Measurements from ENCODE around the gene CNTN5. TPM values are rescaled to one million over a fixed set of nuclear protein-coding genes. Genes with fewer than 3 reads are reported as not detected.

CNTN5 gene
- total RNA-seq, 1 experiment from 2014 or later = not detected

GRCh38 chr11:99893811-99894210 lies 873.1 kb downstream of the CNTN5 start:
- Histone ChIP-seq H3K4me2 (ENCODE audit: insufficient read depth, insufficient read length, low read length) (no peak overlapping the region), H3K9ac (ENCODE audit: extremely low read depth, insufficient read length, low read length) (no peak overlapping the region), H3K79me1 (ENCODE audit: insufficient read depth, low read depth, low read length, poor library complexity, severe bottlenecking) (no peaks in the 10 kb centered on the region), H4K20me1 (ENCODE audit: control insufficient read depth, insufficient read depth, insufficient read length) (no peaks in the 10 kb centered on the region), H3K56ac (ENCODE audit: insufficient read length, low read depth, low read length) (no peak overlapping the region), H4K8ac (replicated peaks; ENCODE audit: insufficient read length, low read depth, low read length) (no peak overlapping the region), H3K27ac (ENCODE audit: insufficient read length, low read depth, low read length) (no peak overlapping the region), H3K4ac (ENCODE audit: low read depth, low read length) (no peak overlapping the region), H3K4me1 (ENCODE audit: insufficient read depth, low read length) (no peaks in the 10 kb centered on the region), H4K91ac (ENCODE audit: insufficient read length, low read depth, low read length) (no peak overlapping the region), H2AFZ (ENCODE audit: low read length) (no peak overlapping the region), H3K18ac (ENCODE audit: insufficient read length, low read depth, low read length) (no peak overlapping the region), H3T11ph (ENCODE audit: low read length) (no peak overlapping the region), H3K27me3 (ENCODE audit: insufficient read depth, low read length) (no peaks in the 10 kb centered on the region), H3K9me3 (ENCODE audit: control insufficient read depth, low read depth, low read length) (no peaks in the 10 kb centered on the region), H2BK120ac (ENCODE audit: low read depth, low read length, poor library complexity, severe bottlenecking) (no peak overlapping the region), H3K23me2 (ENCODE audit: insufficient read length, low read depth, low read length, poor library complexity, severe bottlenecking) (no peaks in the 10 kb centered on the region), H2AK5ac (ENCODE audit: insufficient read length, low read length) (no peak overlapping the region), H2BK5ac (ENCODE audit: insufficient read length, low read length) (no peak overlapping the region), H2BK20ac (ENCODE audit: low read depth, low read length, poor library complexity, severe bottlenecking) (no peak overlapping the region), H2BK15ac (ENCODE audit: low read depth, low read length) (no peak overlapping the region), H3K23ac (ENCODE audit: insufficient read length, low read depth, low read length) (no peak overlapping the region), H3K79me2 (ENCODE audit: insufficient read depth, low read length) (no peaks in the 10 kb centered on the region), H2BK12ac (ENCODE audit: insufficient read length, low read depth, low read length) (no peak overlapping the region), H3K14ac (ENCODE audit: insufficient read depth, low read length) (no peak overlapping the region), H4K5ac (ENCODE audit: insufficient read length, low read depth, low read length) (no peak overlapping the region)
- H3K9me3 Mint-ChIP-seq = peaks cover 12 to 13% of the 10 kb centered on the region in 2 experiments; a peak in 4 of 5 replicates
- no peak overlapping the region for H3K4me3 Mint-ChIP-seq
- no peaks in the 10 kb centered on the region for H3K4me1 Mint-ChIP-seq
- no peak for DNase-seq
- no peak overlapping the region for H3K27ac Mint-ChIP-seq
- no peaks in the 10 kb centered on the region for H3K27me3 Mint-ChIP-seq (ENCODE audit: low read depth)
- TF ChIP-seq CTCF (conservative IDR thresholded peaks at IDR 0.05) = no peak
- H3K36me3 Mint-ChIP-seq (ENCODE audit: insufficient read depth in 1 of 3, low read depth in 3 of 3) = peaks cover 0 to 3% (median 0%) of the 10 kb centered on the region in 3 experiments; a peak in 3 of 7 replicates
- WGBS (ENCODE audit: extremely low coverage, insufficient read length, low lambda C conversion rate) = no CpG with 5 or more reads among the region's 1 CpG
